Measurements from ENCODE around the gene CAPN12. TPM values are rescaled to one million over a fixed set of nuclear protein-coding genes. Genes with fewer than 3 reads are reported as not detected.

CAPN12 gene
- total RNA-seq, 2 experiments from 2014 or later: 1.6 to 2.0 TPM

GRCh38 chr19:38733241-38733492 lies 11.1 kb downstream of the CAPN12 start:
- Histone ChIP-seq H3K4me3 (ENCODE audit: low read length) (no peak overlapping the region), H3K27me3 (ENCODE audit: control insufficient read depth in 1 of 2, insufficient read depth in 2 of 2, low read length in 2 of 2) (no peaks in the 10 kb centered on the region), H3K4me1 (ENCODE audit: insufficient read depth, low read length) (peaks cover 48% of the 10 kb centered on the region), H3K9me3 (ENCODE audit: control insufficient read depth in 1 of 2, insufficient read depth in 1 of 2, low read length in 2 of 2) (no peaks in the 10 kb centered on the region), H3K27ac (ENCODE audit: low read depth in 1 of 2, low read length in 2 of 2) (peak overlapping the region; percentile 29 to 65), H3K36me3 (ENCODE audit: insufficient read depth, low read length) (peaks cover 10% of the 10 kb centered on the region)
- no peak for DNase-seq
- H3K27ac Mint-ChIP-seq: peak overlapping the region; percentile 83
- CTCF ChIA-PET: interaction anchor here (0.6 to 2.5 kb wide), 2 partner anchors 65 to 197 kb away, joined by 3 to 16 read pairs; partner anchors contain the start of genes MRPS12 and SARS2
- TF ChIP-seq CTCF (IDR thresholded peaks at IDR 0.05): no peak
- peaks cover 5% of the 10 kb centered on the region for H3K27me3 Mint-ChIP-seq
- POLR2A ChIA-PET: interaction anchor here (0.6 to 1.5 kb wide), 4 partner anchors 10 to 116 kb away, joined by 3 to 5 read pairs (median 3); no protein-coding TSS in a partner anchor
- peaks cover 7% of the 10 kb centered on the region for H3K36me3 Mint-ChIP-seq (ENCODE audit: low read depth)
- H3K4me3 Mint-ChIP-seq: no peak overlapping the region
- peaks cover 34% of the 10 kb centered on the region for H3K4me1 Mint-ChIP-seq (ENCODE audit: low read depth)
- intact Hi-C loops (cut with DNase I, micrococcal nuclease): loop anchor here (5.0 to 10.0 kb wide), 6 partner anchors 86 to 341 kb away; partner anchors contain the start of genes ACTN4 (in 1 of the 2), HNRNPL (in 1 of the 2) and RINL (in 1 of the 2)
- ATAC-seq (ENCODE audit: poor library complexity): no peak
- H3K9me3 Mint-ChIP-seq: no peaks in the 10 kb centered on the region

DNA sequence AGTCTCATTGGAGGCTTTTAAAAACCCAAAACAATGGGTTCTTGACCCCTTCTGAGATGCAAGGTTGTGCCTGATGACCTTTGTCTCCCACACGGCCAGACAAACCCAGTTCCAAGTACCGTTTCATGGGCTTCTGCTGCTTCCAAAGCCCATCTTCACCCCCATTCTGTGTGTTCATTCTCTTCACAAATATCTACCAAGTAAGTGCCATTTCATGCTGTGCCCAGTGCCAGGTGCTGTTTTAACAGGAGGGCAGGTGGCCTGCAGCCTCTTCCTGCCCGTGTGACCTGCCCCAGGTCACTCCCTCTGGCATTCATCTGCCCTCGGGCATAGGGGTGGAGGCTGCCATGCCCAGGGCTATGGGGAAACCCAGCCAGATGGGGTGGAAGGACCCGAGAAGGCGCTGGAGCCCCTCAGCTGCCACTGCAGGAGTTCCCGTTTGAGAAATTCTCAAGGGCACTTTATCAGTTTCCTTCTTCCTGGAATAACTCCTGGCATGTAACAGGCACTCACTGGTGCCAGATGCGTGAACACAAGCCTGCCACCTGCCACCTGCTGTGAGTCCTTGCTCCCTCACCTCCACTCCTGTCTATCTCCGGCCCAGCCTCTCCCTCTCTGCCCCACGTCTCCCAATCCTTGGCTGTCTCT lies 12.5 kb downstream of the CAPN12 start:
- Mint-ChIP-seq H3K27ac (peak overlapping the region; percentile 44), H3K4me3 (no peak overlapping the region), H3K36me3 (ENCODE audit: low read depth) (peaks cover 14% of the 10 kb centered on the region), H3K9me3 (no peaks in the 10 kb centered on the region), H3K4me1 (ENCODE audit: low read depth) (peaks cover 27% of the 10 kb centered on the region), H3K27me3 (no peaks in the 10 kb centered on the region)
- DNase-seq: peak in 1 of 14 experiments; percentile 19
- no peak overlapping the region for H3K27ac ChIP-seq (ENCODE audit: low read depth in 1 of 2, low read length in 2 of 2)
- peaks cover 42% of the 10 kb centered on the region for H3K4me1 ChIP-seq (ENCODE audit: insufficient read depth, low read length)
- no peaks in the 10 kb centered on the region for H3K9me3 ChIP-seq (ENCODE audit: control insufficient read depth in 1 of 2, insufficient read depth in 1 of 2, low read length in 2 of 2)
- H3K4me3 ChIP-seq (ENCODE audit: low read length): no peak overlapping the region
- H3K27me3 ChIP-seq (ENCODE audit: control insufficient read depth in 1 of 2, insufficient read depth in 2 of 2, low read length in 2 of 2): no peaks in the 10 kb centered on the region
- ChIA-PET POLR2A (interaction anchor here (0.9 to 1.5 kb wide), 2 partner anchors 110 to 117 kb away, joined by 3 to 4 read pairs; no protein-coding TSS in a partner anchor), CTCF (no interaction called here)
- ATAC-seq (ENCODE audit: poor library complexity): no peak
- H3K36me3 ChIP-seq (ENCODE audit: insufficient read depth, low read length): peaks cover 23% of the 10 kb centered on the region
- no peak for TF ChIP-seq CTCF (IDR thresholded peaks at IDR 0.05)
- intact Hi-C loops (cut with DNase I, micrococcal nuclease): loop anchor here (5.0 to 10.0 kb wide), 6 partner anchors 84 to 339 kb away; partner anchors contain the start of genes ACTN4 (in 1 of the 2), HNRNPL (in 1 of the 2) and RINL (in 1 of the 2)

DNA sequence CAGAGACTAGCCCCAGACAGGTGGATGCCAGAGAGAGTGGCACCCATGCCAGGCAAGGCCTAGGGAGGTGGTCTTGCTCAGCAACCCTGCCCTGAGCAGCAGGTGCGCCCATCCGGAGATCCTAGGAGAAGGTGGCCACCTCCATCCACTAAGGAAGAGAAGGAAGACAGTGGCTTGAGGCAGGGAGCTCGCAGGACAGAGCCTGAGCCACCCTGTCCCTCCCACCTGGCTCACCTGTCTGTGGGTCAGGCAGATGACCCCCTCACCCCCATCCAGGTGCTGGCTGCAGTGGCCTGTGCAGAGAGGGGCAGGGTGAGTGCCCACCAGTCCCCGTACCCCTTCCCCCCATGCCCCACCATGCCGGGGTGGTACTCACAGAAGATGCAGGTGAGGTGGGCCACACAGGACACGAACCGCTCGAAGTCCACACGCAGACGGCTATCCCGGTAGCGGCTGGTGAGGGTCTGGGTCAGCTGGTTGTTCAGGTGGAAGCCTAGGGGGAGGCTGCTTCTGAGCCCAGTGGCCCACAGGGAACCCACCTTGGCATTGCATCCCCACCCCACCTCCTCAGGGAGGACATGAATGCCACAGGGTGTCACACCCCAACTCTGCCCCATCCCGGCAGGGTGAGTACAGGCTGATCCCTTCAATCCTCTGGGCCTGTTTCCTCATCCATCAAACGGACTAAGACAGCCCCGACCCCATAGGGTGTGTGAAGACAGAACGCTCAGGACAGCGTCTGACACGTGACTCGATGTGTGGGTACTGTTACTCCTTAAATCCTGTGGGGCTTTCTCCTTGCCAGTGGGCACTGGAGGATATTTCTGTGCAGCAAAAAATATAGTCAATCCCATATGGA lies 13.3 kb downstream of the CAPN12 start:
- Histone ChIP-seq H3K9me3 (ENCODE audit: control insufficient read depth in 1 of 2, insufficient read depth in 1 of 2, low read length in 2 of 2) (no peaks in the 10 kb centered on the region), H3K27me3 (ENCODE audit: control insufficient read depth in 1 of 2, insufficient read depth in 2 of 2, low read length in 2 of 2) (no peaks in the 10 kb centered on the region), H3K36me3 (ENCODE audit: insufficient read depth, low read length) (peaks cover 29% of the 10 kb centered on the region), H3K4me3 (ENCODE audit: low read length) (no peak overlapping the region), H3K27ac (ENCODE audit: low read depth in 1 of 2, low read length in 2 of 2) (no peak overlapping the region), H3K4me1 (ENCODE audit: insufficient read depth, low read length) (peaks cover 43% of the 10 kb centered on the region)
- Mint-ChIP-seq H3K9me3 (no peaks in the 10 kb centered on the region), H3K27me3 (no peaks in the 10 kb centered on the region), H3K27ac (peak overlapping the region; percentile 44), H3K36me3 (ENCODE audit: low read depth) (peaks cover 21% of the 10 kb centered on the region), H3K4me1 (ENCODE audit: low read depth) (peaks cover 21% of the 10 kb centered on the region), H3K4me3 (no peak overlapping the region)
- DNase-seq (no peak), ATAC-seq (ENCODE audit: poor library complexity) (no peak)
- POLR2A ChIA-PET: no interaction called here
- CTCF ChIA-PET: no interaction called here
- no peak for TF ChIP-seq CTCF (IDR thresholded peaks at IDR 0.05)
- intact Hi-C loops (cut with DNase I, micrococcal nuclease): loop anchor here (5.0 to 10.0 kb wide), 6 partner anchors 84 to 339 kb away; partner anchors contain the start of genes ACTN4 (in 1 of the 2), HNRNPL (in 1 of the 2) and RINL (in 1 of the 2)
